ENCODE results near the gene ZBTB8OS.

ZBTB8OS gene

GRCh38 chr1:32623775-32624174, 26.6 kb downstream of the ZBTB8OS start:
- Histone ChIP-seq H3K27me3 (ENCODE audit: low read depth, low read length) (no peaks in the 10 kb centered on the region), H3K9me3 (ENCODE audit: control insufficient read depth in 1 of 2, low read length in 2 of 2) (no peaks in the 10 kb centered on the region), H3K27ac (ENCODE audit: low read length) (no peak overlapping the region), H3K4me3 (ENCODE audit: low read depth in 1 of 2, low read length in 2 of 2) (no peak overlapping the region), H3K4me1 (ENCODE audit: control insufficient read depth in 1 of 2, insufficient read depth in 2 of 2, low read length in 2 of 2) (no peaks in the 10 kb centered on the region), H3K36me3 (ENCODE audit: control insufficient read depth in 1 of 2, insufficient read depth in 2 of 2, low read length in 2 of 2) (peaks cover 5 to 7% of the 10 kb centered on the region in 2 donors)

DNA sequence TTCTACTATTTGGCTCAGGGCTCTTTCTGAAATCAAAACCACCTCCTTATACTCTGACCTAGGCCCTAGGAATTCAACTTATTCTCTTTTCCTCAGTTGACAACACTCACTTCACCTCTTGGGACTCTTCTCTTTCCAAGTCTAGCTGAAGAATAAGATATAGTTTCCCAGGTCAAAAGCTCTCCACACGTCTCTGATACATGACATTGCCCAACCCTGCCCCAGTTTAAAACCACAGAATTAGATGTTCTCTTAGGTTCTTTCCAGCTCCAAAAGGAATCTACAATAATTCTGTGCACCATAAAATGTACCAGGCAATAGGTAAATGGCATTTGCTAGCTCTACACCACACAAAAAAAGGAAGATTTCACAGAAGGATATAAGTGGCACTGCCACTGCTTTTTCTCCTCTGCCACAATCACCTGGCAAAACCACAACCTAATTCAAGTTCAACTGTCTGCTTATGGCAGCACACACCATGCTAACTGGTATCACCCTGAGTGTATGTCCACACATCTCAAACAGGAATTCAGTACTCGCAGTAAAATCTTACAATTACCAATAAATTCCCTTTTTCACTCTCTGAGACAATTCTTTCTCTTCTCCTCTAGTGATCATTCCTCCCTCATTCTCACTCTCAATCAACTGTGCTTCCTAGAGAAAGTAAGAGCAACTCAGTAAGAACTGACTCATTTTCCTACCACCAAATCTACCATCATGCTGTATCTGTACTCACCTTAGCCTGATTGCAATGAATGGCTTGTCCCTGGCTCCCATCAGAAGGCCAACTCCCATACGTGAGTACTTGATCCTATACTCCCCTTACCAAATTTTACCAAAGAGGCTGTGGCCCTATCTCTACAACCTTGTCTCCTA, 27.3 kb downstream of the ZBTB8OS start:
- no peak overlapping the region for H3K27ac ChIP-seq (ENCODE audit: low read length)
- no peaks in the 10 kb centered on the region for H3K27me3 ChIP-seq (ENCODE audit: low read depth, low read length)
- H3K4me1 ChIP-seq (ENCODE audit: control insufficient read depth in 1 of 2, insufficient read depth in 2 of 2, low read length in 2 of 2): no peaks in the 10 kb centered on the region
- peaks cover 5 to 7% of the 10 kb centered on the region in 2 donors for H3K36me3 ChIP-seq (ENCODE audit: control insufficient read depth in 1 of 2, insufficient read depth in 2 of 2, low read length in 2 of 2)
- H3K9me3 ChIP-seq (ENCODE audit: control insufficient read depth in 1 of 2, low read length in 2 of 2): no peaks in the 10 kb centered on the region
- no peak overlapping the region for H3K4me3 ChIP-seq (ENCODE audit: low read depth in 1 of 2, low read length in 2 of 2)

- Histone ChIP-seq H3K27ac (ENCODE audit: low read length) (no peak overlapping the region), H3K9me3 (ENCODE audit: control insufficient read depth in 1 of 2, low read length in 2 of 2) (no peaks in the 10 kb centered on the region), H3K4me1 (ENCODE audit: control insufficient read depth in 1 of 2, insufficient read depth in 2 of 2, low read length in 2 of 2) (no peaks in the 10 kb centered on the region), H3K36me3 (ENCODE audit: control insufficient read depth in 1 of 2, insufficient read depth in 2 of 2, low read length in 2 of 2) (peaks cover 3% of the 10 kb centered on the region in 2 donors), H3K27me3 (ENCODE audit: low read depth, low read length) (no peaks in the 10 kb centered on the region), H3K4me3 (ENCODE audit: low read depth in 1 of 2, low read length in 2 of 2) (no peak overlapping the region)
Measured at GRCh38 chr1:32622205-32622604, 28.1 kb downstream of the ZBTB8OS start.

GRCh38 chr1:32619701-32620485, 30.5 kb downstream of the ZBTB8OS start:
- Histone ChIP-seq H3K27ac (ENCODE audit: low read length) (no peak overlapping the region), H3K27me3 (ENCODE audit: low read depth, low read length) (no peaks in the 10 kb centered on the region), H3K9me3 (ENCODE audit: control insufficient read depth in 1 of 2, low read length in 2 of 2) (no peaks in the 10 kb centered on the region), H3K36me3 (ENCODE audit: control insufficient read depth in 1 of 2, insufficient read depth in 2 of 2, low read length in 2 of 2) (peaks cover 0 to 3% of the 10 kb centered on the region in 2 donors), H3K4me3 (ENCODE audit: low read depth in 1 of 2, low read length in 2 of 2) (no peak overlapping the region), H3K4me1 (ENCODE audit: control insufficient read depth in 1 of 2, insufficient read depth in 2 of 2, low read length in 2 of 2) (no peaks in the 10 kb centered on the region)

DNA sequence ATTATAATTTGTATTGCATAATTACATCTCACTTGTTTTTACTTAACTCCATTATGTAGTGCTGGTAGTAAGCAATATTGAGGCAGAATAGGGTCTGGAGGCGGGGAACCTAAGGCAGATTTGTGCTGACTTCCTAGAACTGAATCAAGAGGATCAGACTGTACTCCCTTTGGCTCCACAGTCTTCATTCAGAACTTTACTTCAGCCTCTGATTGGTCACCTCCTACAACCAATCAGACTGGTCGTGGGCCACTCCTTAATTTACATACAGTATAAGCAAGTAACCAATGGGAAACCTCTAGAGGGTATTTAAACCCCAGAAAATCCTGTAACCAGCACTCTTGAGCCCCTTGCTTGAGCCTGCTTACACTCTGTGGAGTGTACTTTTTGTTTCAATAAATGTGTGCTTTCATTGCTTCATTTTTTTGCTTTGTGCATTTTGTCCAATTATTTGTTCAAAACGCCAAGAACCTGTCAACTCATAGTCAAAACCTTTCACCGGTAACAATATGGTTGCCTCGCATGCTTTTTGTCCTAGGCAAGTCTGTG, 31.6 kb downstream of the ZBTB8OS start:
- H3K27me3 ChIP-seq (ENCODE audit: low read depth, low read length): no peaks in the 10 kb centered on the region
- H3K9me3 ChIP-seq (ENCODE audit: control insufficient read depth in 1 of 2, low read length in 2 of 2): no peaks in the 10 kb centered on the region
- H3K4me1 ChIP-seq (ENCODE audit: control insufficient read depth in 1 of 2, insufficient read depth in 2 of 2, low read length in 2 of 2): no peaks in the 10 kb centered on the region
- no peak overlapping the region for H3K4me3 ChIP-seq (ENCODE audit: low read depth in 1 of 2, low read length in 2 of 2)
- peaks cover 0 to 3% of the 10 kb centered on the region in 2 donors for H3K36me3 ChIP-seq (ENCODE audit: control insufficient read depth in 1 of 2, insufficient read depth in 2 of 2, low read length in 2 of 2)
- H3K27ac ChIP-seq (ENCODE audit: low read length): no peak overlapping the region

DNA sequence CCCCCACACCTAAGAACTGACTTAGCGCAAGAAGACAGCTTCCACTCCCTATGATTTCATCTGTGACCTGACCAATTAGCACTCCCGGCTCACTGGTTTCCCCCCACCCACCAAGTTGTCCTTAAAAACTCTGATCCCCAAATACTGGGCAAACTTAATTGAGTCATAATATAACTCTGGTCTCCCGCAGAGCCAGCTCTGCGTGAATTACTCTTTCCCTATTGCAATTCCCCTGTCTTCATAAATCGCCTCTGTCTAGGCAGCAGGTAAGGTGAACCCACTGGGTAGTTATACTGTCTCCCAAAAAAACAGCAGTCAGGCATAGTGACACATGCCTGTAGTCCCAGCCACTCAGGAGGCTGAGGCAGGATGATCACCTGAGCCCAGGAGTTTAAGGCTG, 36.9 kb downstream of the ZBTB8OS start:
- Histone ChIP-seq H3K4me1 (ENCODE audit: control insufficient read depth in 1 of 2, insufficient read depth in 2 of 2, low read length in 2 of 2) (no peaks in the 10 kb centered on the region), H3K4me3 (ENCODE audit: low read depth in 1 of 2, low read length in 2 of 2) (no peak overlapping the region), H3K9me3 (ENCODE audit: control insufficient read depth in 1 of 2, low read length in 2 of 2) (no peaks in the 10 kb centered on the region), H3K27me3 (ENCODE audit: low read depth, low read length) (no peaks in the 10 kb centered on the region), H3K36me3 (ENCODE audit: control insufficient read depth in 1 of 2, insufficient read depth in 2 of 2, low read length in 2 of 2) (no peaks in the 10 kb centered on the region), H3K27ac (ENCODE audit: low read length) (no peak overlapping the region)

GRCh38 chr1:32612189-32612881, 38.0 kb downstream of the ZBTB8OS start:
- Histone ChIP-seq H3K36me3 (ENCODE audit: control insufficient read depth in 1 of 2, insufficient read depth in 2 of 2, low read length in 2 of 2) (no peaks in the 10 kb centered on the region), H3K4me3 (ENCODE audit: low read depth in 1 of 2, low read length in 2 of 2) (peak overlapping the region; percentile 62 to 63), H3K9me3 (ENCODE audit: control insufficient read depth in 1 of 2, low read length in 2 of 2) (no peaks in the 10 kb centered on the region), H3K27ac (ENCODE audit: low read length) (no peak overlapping the region), H3K4me1 (ENCODE audit: control insufficient read depth in 1 of 2, insufficient read depth in 2 of 2, low read length in 2 of 2) (no peaks in the 10 kb centered on the region), H3K27me3 (ENCODE audit: low read depth, low read length) (no peaks in the 10 kb centered on the region)

DNA sequence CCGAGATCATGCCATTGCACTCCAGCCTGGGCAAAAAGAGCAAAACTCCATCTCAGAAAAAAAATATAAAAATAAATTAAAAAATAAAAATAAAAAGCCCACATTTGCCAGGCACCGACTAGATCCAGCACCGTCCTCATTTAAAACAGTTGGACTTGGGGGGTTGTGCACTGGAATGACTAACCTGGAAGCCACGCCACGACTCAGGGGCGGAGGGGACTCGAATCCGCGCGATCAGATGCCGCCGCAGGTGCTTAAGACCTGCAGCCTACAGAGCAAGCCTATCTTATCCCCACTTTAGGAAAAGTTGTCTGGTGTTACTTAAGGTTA, 38.5 kb downstream of the ZBTB8OS start:
- Histone ChIP-seq H3K36me3 (ENCODE audit: control insufficient read depth in 1 of 2, insufficient read depth in 2 of 2, low read length in 2 of 2) (peaks cover 0 to 4% of the 10 kb centered on the region in 2 donors), H3K9me3 (ENCODE audit: control insufficient read depth in 1 of 2, low read length in 2 of 2) (no peaks in the 10 kb centered on the region), H3K27ac (ENCODE audit: low read length) (no peak overlapping the region), H3K4me3 (ENCODE audit: low read depth in 1 of 2, low read length in 2 of 2) (peak overlapping the region; percentile 62 to 63), H3K27me3 (ENCODE audit: low read depth, low read length) (no peaks in the 10 kb centered on the region), H3K4me1 (ENCODE audit: control insufficient read depth in 1 of 2, insufficient read depth in 2 of 2, low read length in 2 of 2) (no peaks in the 10 kb centered on the region)

DNA sequence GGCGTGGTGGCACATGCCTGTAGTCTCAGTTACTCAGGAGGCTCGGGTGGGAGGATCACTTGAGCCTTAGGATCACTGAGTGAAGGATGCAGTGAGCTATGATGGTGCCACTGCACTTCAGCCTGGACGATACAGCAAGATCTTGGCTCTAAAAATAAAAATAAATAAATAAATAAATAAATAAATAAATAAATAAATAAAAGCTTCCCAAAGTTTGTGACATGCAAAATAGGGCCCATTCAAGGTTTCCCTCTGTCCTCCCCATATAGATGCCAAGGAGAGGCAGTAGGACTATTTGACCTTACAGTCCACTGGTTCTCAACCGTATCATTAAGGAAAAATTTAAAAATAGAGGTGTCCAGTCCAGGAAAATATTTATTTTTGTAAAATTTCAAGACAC, 41.2 kb downstream of the ZBTB8OS start:
- H3K36me3 ChIP-seq (ENCODE audit: control insufficient read depth in 1 of 2, insufficient read depth in 2 of 2, low read length in 2 of 2): peaks cover 0 to 4% of the 10 kb centered on the region in 2 donors
- H3K9me3 ChIP-seq (ENCODE audit: control insufficient read depth in 1 of 2, low read length in 2 of 2): no peaks in the 10 kb centered on the region
- no peaks in the 10 kb centered on the region for H3K4me1 ChIP-seq (ENCODE audit: control insufficient read depth in 1 of 2, insufficient read depth in 2 of 2, low read length in 2 of 2)
- H3K27ac ChIP-seq (ENCODE audit: low read length): no peak overlapping the region
- no peaks in the 10 kb centered on the region for H3K27me3 ChIP-seq (ENCODE audit: low read depth, low read length)
- H3K4me3 ChIP-seq (ENCODE audit: low read depth in 1 of 2, low read length in 2 of 2): no peak overlapping the region

- Histone ChIP-seq H3K27me3 (ENCODE audit: low read depth, low read length) (no peaks in the 10 kb centered on the region), H3K36me3 (ENCODE audit: control insufficient read depth in 1 of 2, insufficient read depth in 2 of 2, low read length in 2 of 2) (peaks cover 0 to 4% of the 10 kb centered on the region in 2 donors), H3K9me3 (ENCODE audit: control insufficient read depth in 1 of 2, low read length in 2 of 2) (no peaks in the 10 kb centered on the region), H3K4me3 (ENCODE audit: low read depth in 1 of 2, low read length in 2 of 2) (no peak overlapping the region), H3K4me1 (ENCODE audit: control insufficient read depth in 1 of 2, insufficient read depth in 2 of 2, low read length in 2 of 2) (no peaks in the 10 kb centered on the region), H3K27ac (ENCODE audit: low read length) (no peak overlapping the region)
Measured at GRCh38 chr1:32606565-32607371, 43.6 kb downstream of the ZBTB8OS start.
